Thyroid gland (tissue), 4 donors: ENCODE data around the gene MAML3. TPM values are rescaled to one million over a fixed set of nuclear protein-coding genes. Genes with fewer than 3 reads are reported as not detected.
A peak's percentile ranks its signal among the peaks of the same experiment; 100 is the strongest.

Source experiments
- DNase-seq, 2 donors: peaks; one replicate each; pipeline ENCODE4 v3.0.0-alpha.2; 2019
- H3K27ac ChIP-seq, 3 donors: fragments of 200-600 bp; sonication (generic); 1 replicate in 2 of 3; 2 replicates in 1 of 3; pipeline ENCODE4 v1.5.1; 2016 to 2019; ENCODE audit warnings: mild to moderate bottlenecking in 1 of 3, moderate library complexity in 1 of 3
- H3K27me3 ChIP-seq: fragments of 200-600 bp; sonication (generic); one replicate; pipeline ENCODE4 v1.5.1; 2019
- H3K36me3 ChIP-seq, 2 donors: fragments of 200-600 bp; sonication (generic); one replicate each; pipeline ENCODE4 v1.5.1; 2016 to 2019
- H3K4me1 ChIP-seq, 2 donors: fragments of 200-600 bp; sonication (generic); one replicate each; pipeline ENCODE4 v1.5.1; 2017 to 2019
- H3K4me3 ChIP-seq, 3 donors: fragments of 200-600 bp; sonication (generic); replicated peaks in 1 of 3; 1 replicate in 2 of 3; 2 replicates in 1 of 3; pipeline ENCODE4 v1.5.1; 2016; ENCODE audit warnings: mild to moderate bottlenecking in 1 of 3
- H3K9me3 ChIP-seq: fragments of 200-600 bp; sonication (generic); one replicate; pipeline ENCODE4 v1.5.1; 2017
- POLR2A ChIP-seq, 2 donors: fragments of 450-650 bp; IDR thresholded peaks; one replicate each; pipeline ENCODE4 v1.6.1; 2017; ENCODE audit warnings: antibody characterized with exemption in 2 of 2, mild to moderate bottlenecking in 2 of 2, moderate library complexity in 1 of 2
- WGBS, 2 donors: methylation state at CpG; one replicate each; pipeline ENCODE4 v1.1.5; 2017; 5-methylcytosine and 5-hydroxymethylcytosine counted together
- intact Hi-C: fragments of 100-400 bp; cut with DNase I; formaldehyde crosslinking; loops from one replicate; pipeline ENCODE4 v1.15.1; 2023
- total RNA-seq, 4 donors: library from RNA; depleted of rRNA; stranded (reverse); fragments of >200 nt; gene quantifications; one replicate each; pipeline ENCODE4 v1.2.3, GENCODE V29; 2016
- TF ChIP-seq, protein P1 (sequence below), 6 experiments: fragments of 200-600 bp in 3 of 6; fragments of 450-650 bp in 3 of 6; sonication (generic) in 3 of 6; IDR thresholded peaks; one replicate each; pipeline ENCODE4 v1.5.1; 2016 to 2019; ENCODE audit warnings: antibody characterized with exemption in 6 of 6, mild to moderate bottlenecking in 2 of 6, inconsistent platforms in 1 of 6, moderate library complexity in 1 of 6

MAML3 gene
- total RNA-seq, 4 donors from 2014 or later = 5.7 to 14.1 (median 11.4) TPM

DNA sequence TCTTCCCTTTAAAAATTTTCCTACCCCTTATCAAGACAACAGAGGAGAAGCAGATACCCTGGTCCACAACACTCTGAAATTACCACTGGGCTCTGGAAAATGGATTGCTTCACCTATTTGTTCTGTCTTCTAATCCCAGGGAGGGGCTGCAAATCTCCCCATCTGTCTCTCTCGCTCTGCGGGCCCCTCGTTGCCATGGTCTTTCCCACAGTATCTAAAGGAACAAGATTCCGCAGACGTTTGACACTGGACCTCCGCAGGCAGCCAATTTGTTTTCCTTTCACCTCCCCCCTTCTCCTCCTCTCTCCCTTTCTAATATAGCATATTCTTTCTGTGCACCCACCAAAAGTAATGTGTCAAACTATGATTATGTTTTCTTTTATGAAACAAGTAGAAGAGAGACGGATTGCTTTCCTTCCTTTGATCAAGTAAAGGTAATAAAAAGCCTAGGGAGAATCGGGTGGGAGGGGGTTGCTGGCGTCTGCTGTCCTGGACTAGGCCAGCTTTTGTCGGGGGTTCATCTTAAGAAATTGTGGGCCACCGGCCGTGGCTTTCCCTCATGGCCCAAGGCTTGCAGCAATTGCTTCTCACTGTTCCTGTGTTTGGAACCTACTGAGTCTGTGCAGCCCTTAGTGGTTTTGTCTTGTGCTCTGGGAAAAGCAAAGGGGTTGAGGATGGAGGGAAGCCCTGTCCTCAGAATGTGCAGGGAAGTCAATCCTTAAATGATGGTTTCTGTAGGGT is 407.4 kb downstream of the MAML3 start:
- no peak overlapping the region for H3K4me3 ChIP-seq
- TF ChIP-seq POLR2A (IDR thresholded peaks at IDR 0.05) = no peak
- TF ChIP-seq, protein P1, sequence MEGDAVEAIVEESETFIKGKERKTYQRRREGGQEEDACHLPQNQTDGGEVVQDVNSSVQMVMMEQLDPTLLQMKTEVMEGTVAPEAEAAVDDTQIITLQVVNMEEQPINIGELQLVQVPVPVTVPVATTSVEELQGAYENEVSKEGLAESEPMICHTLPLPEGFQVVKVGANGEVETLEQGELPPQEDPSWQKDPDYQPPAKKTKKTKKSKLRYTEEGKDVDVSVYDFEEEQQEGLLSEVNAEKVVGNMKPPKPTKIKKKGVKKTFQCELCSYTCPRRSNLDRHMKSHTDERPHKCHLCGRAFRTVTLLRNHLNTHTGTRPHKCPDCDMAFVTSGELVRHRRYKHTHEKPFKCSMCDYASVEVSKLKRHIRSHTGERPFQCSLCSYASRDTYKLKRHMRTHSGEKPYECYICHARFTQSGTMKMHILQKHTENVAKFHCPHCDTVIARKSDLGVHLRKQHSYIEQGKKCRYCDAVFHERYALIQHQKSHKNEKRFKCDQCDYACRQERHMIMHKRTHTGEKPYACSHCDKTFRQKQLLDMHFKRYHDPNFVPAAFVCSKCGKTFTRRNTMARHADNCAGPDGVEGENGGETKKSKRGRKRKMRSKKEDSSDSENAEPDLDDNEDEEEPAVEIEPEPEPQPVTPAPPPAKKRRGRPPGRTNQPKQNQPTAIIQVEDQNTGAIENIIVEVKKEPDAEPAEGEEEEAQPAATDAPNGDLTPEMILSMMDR (IDR thresholded peaks at IDR 0.05) = no peak
- H3K36me3 ChIP-seq = no peaks in the 10 kb centered on the region
- no peak overlapping the region for H3K27ac ChIP-seq
- no peaks in the 10 kb centered on the region for H3K9me3 ChIP-seq
- no peaks in the 10 kb centered on the region for H3K27me3 ChIP-seq
- no peaks in the 10 kb centered on the region for H3K4me1 ChIP-seq
- no peak for DNase-seq
- 81 to 82% methylated on average over 12 of the region's 12 CpGs for WGBS, 2 donors
- intact Hi-C loops = no loop called here

DNA sequence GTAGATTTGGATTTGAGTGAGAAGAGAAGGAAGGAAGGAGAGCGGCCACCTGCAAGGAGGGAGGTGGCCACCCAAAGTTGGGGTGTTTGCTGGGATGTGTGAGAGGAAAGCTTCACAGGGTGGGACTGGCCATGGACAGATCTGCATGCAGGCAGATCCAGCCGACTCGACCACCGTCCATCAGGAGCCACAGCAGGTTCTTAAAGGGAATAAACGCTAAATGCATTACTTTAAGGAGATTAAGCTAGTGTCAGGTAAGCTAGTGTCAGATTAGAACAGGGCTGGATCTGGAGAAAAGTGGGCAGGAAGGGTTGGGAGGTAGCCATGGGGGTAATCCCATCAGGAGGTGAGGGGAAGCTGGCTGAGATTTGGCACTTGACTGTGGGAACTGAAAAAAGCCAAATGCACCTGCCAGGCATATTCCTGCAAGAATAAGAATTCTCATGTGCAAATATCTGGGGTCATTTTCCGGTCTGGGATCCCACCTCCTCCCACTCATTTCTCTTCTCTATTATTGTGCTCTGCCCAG is 408.8 kb downstream of the MAML3 start:
- Histone ChIP-seq H3K27me3 (no peaks in the 10 kb centered on the region), H3K4me3 (no peak overlapping the region), H3K4me1 (peaks cover 10 to 11% of the 10 kb centered on the region in 2 donors), H3K9me3 (no peaks in the 10 kb centered on the region), H3K36me3 (no peaks in the 10 kb centered on the region), H3K27ac (no peak overlapping the region)
- 90 to 91% methylated on average over 6 of the region's 6 CpGs for WGBS, 2 donors
- DNase-seq = no peak
- no peak for TF ChIP-seq POLR2A (IDR thresholded peaks at IDR 0.05)
- TF ChIP-seq, protein P1 (IDR thresholded peaks at IDR 0.05) = no peak
- intact Hi-C loops = no loop called here

DNA sequence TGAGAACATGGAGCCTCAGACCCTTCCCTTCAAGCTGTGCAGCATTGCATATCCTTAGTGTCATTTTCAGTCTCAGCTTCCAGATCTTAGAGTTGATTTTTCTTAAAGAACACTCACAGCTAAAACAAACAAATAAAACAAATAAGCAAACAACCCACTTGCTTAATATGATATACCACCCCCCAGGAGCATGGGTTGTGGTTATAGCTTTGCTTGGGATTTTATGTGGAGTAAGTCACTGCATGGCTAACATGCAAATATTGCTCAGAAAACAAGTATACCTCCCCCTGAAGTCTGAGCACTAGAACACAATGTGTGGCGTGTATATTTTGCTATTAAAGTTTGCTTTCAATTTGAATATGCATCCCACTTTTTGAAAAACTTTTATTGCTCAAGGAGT is 409.8 kb downstream of the MAML3 start:
- WGBS, 2 donors = 95 to 96% methylated on average over 1 of the region's 1 CpG

DNA sequence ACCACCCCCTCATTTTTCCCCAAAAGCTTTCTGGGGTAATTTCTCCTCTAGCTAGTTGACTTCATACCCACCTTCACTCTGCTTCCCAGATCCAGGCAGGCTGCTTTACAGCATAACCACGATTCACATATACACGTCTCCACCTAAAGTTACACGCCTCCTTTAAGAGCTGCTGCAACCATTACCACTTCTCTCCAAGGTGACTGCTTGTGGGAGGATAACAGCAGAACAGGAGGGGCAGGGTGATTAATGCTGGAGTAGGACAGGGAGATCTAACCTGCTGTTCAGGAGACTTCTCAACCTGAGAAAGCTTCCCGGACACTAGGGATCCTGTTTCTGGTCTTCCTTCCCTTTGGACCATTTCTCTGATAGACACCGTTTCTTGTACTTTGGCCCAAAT is 411.0 kb downstream of the MAML3 start:
- intact Hi-C loops = no loop called here
- Histone ChIP-seq H3K9me3 (no peaks in the 10 kb centered on the region), H3K4me3 (no peak overlapping the region), H3K36me3 (no peaks in the 10 kb centered on the region), H3K4me1 (peaks cover 16% of the 10 kb centered on the region in 2 donors), H3K27me3 (no peaks in the 10 kb centered on the region), H3K27ac (no peak overlapping the region)
- WGBS, 2 donors = 72 to 73% methylated on average over 5 of the region's 5 CpGs
- DNase-seq = no peak
- no peak for TF ChIP-seq POLR2A (IDR thresholded peaks at IDR 0.05)

More for the DNA sequence above, 409.8 kb downstream of the MAML3 start:
- Histone ChIP-seq H3K9me3 (no peaks in the 10 kb centered on the region), H3K27ac (no peak overlapping the region), H3K4me1 (peaks cover 16% of the 10 kb centered on the region in 2 donors), H3K27me3 (no peaks in the 10 kb centered on the region), H3K4me3 (no peak overlapping the region), H3K36me3 (no peaks in the 10 kb centered on the region)
- no peak for DNase-seq
- intact Hi-C loops = no loop called here
- TF ChIP-seq POLR2A (IDR thresholded peaks at IDR 0.05) = no peak
- TF ChIP-seq, protein P1 (IDR thresholded peaks at IDR 0.05) = no peak

DNA sequence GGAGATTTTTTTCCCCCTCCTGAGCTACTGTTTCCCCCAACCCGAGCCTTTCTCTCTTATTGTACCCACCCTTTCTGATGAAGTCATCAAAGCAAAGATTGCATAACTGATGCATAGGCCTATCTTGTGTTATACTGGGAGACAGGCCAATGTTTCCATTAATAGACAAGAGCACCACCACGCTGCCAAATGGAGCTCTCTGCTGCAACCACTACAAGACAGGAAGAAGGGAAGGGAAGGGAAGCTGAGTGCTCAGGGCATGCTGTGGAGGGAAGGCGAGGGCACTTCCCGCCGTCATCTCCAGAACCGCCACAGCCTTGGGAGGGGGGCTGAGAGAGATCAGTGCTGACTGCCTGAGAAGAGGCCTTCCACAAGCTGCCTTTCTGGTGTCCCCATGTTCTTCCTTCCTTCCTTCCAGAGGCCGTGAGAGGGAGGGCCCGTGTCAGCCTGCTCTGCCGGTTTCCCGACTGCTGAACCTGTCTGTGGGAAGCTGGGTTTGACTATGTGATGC is 413.4 kb downstream of the MAML3 start:
- no peak overlapping the region for H3K4me3 ChIP-seq
- H3K9me3 ChIP-seq = no peaks in the 10 kb centered on the region
- no peaks in the 10 kb centered on the region for H3K36me3 ChIP-seq
- DNase-seq = peak; percentile 46 to 53
- 14 to 36% methylated on average over 10 of the region's 10 CpGs for WGBS, 2 donors
- H3K4me1 ChIP-seq = peaks cover 16 to 20% of the 10 kb centered on the region in 2 donors
- no peaks in the 10 kb centered on the region for H3K27me3 ChIP-seq
- TF ChIP-seq, protein P1 (IDR thresholded peaks at IDR 0.05) = peak in 1 of 6 experiments; percentile 7
- TF ChIP-seq POLR2A (IDR thresholded peaks at IDR 0.05) = no peak
- peak overlapping the region; percentile 66 to 81 (median 81) for H3K27ac ChIP-seq
- intact Hi-C loops = no loop called here
